PFSK-1 (cell line): Measurements from ENCODE around the gene NLN.

Experiments
- FOXP2 ChIP-seq: optimal IDR thresholded peaks from 2 replicates; pipeline ENCODE3; 2011; ENCODE audit warnings: borderline replicate concordance, control low read depth, inconsistent platforms; ENCODE audit not compliant: insufficient read depth; ENCODE audit errors: extremely low read length, extremely low read depth
- POLR2AphosphoS5 ChIP-seq: IDR thresholded peaks from 2 replicates; pipeline ENCODE4 v1.6.1; 2012; ENCODE audit warnings: low read depth, mild to moderate bottlenecking, control low read depth, low read length, moderate library complexity
- SIN3A ChIP-seq: IDR thresholded peaks from 2 replicates; pipeline ENCODE4 v1.6.1; 2012; ENCODE audit warnings: mild to moderate bottlenecking, low read length, moderate library complexity, borderline replicate concordance; ENCODE audit not compliant: insufficient read depth
- TAF1 ChIP-seq: IDR thresholded peaks from 2 replicates; pipeline ENCODE4 v1.6.1; 2012; ENCODE audit warnings: low read length, control low read depth, borderline replicate concordance; ENCODE audit not compliant: insufficient read depth
- TF ChIP-seq, protein P1 (sequence below), 2 experiments: IDR thresholded peaks; 2 replicates each; pipeline versions ENCODE4 v1.6.1 to v1.8.0; 2011 to 2012; ENCODE audit warnings: low read depth in 2 of 2, low read length in 2 of 2, control low read depth in 1 of 2, inconsistent platforms in 1 of 2, mild to moderate bottlenecking in 1 of 2, moderate library complexity in 1 of 2; ENCODE audit not compliant: insufficient read depth in 1 of 2

The NLN gene

DNA sequence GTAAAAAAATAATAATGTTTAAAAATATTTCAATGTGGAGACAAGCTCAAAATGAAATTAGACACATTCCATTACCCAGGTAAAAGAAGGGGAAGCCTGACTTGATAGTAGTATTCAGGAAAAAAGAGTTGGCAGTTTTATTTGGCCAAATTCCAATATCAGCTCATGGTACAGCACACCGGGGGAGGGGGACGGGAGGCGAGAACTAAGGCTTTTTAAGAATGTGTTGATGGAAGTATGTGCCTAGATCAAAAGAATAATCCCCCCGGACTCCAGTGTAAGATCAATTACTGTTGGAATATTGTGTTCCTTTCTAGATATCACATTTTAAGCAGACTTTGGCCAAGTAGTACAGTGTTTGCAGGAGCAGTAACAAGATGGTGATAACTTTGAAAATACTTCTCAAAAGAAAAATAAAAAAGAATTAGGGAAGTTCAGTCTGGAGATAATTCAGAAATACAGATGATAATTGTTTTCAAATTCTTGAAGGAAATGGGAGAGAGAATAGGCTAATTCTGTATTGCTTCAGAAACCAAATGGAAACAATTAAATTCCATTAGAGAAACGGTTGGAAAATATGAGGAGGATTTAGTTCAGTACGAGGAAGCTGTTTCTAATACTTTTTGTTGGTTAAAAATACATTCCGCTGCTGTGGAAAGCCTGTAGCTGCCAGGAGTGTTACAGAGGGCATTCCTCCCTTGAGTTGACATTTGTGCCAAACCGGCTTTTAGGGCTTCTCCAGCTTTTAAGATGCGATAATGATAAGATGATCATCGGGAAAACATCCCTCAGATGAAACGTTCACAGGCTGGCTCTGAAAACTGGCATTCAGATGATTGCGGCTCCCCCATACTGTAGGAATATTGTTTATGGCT is 106.3 kb downstream of the NLN start:
- no peak for TF ChIP-seq SIN3A
- TF ChIP-seq FOXP2: no peak
- no peak for TF ChIP-seq POLR2AphosphoS5
- TF ChIP-seq, protein P1, sequence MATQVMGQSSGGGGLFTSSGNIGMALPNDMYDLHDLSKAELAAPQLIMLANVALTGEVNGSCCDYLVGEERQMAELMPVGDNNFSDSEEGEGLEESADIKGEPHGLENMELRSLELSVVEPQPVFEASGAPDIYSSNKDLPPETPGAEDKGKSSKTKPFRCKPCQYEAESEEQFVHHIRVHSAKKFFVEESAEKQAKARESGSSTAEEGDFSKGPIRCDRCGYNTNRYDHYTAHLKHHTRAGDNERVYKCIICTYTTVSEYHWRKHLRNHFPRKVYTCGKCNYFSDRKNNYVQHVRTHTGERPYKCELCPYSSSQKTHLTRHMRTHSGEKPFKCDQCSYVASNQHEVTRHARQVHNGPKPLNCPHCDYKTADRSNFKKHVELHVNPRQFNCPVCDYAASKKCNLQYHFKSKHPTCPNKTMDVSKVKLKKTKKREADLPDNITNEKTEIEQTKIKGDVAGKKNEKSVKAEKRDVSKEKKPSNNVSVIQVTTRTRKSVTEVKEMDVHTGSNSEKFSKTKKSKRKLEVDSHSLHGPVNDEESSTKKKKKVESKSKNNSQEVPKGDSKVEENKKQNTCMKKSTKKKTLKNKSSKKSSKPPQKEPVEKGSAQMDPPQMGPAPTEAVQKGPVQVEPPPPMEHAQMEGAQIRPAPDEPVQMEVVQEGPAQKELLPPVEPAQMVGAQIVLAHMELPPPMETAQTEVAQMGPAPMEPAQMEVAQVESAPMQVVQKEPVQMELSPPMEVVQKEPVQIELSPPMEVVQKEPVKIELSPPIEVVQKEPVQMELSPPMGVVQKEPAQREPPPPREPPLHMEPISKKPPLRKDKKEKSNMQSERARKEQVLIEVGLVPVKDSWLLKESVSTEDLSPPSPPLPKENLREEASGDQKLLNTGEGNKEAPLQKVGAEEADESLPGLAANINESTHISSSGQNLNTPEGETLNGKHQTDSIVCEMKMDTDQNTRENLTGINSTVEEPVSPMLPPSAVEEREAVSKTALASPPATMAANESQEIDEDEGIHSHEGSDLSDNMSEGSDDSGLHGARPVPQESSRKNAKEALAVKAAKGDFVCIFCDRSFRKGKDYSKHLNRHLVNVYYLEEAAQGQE (IDR thresholded peaks at IDR 0.05; ENCODE audit: insufficient read depth in 1 of 2, low read depth in 2 of 2, low read length in 2 of 2): no peak
- TF ChIP-seq TAF1: no peak

DNA sequence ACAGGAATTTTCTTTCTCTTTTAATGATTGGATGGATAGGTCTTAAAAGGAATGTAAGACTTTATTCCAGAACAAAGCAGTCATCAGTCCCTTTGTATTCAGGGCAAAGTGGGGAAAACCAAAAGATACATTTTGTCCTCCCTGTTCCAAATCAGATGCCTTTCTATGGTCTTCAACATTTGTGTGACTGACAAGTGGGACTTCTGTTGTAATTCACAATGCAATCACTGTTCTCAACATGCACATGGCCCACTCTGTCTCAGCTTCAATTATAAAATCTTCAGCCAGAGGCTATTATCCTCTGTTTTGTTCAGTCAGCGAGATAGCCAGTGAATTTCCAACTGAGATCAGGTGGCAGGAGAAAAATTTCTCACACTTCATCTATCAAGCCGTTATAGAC is 108.9 kb downstream of the NLN start:
- TF ChIP-seq, protein P1 (IDR thresholded peaks at IDR 0.05; ENCODE audit: insufficient read depth in 1 of 2, low read depth in 2 of 2, low read length in 2 of 2): no peak
- TF ChIP-seq POLR2AphosphoS5 (no peak), SIN3A (no peak), FOXP2 (no peak), TAF1 (no peak)

DNA sequence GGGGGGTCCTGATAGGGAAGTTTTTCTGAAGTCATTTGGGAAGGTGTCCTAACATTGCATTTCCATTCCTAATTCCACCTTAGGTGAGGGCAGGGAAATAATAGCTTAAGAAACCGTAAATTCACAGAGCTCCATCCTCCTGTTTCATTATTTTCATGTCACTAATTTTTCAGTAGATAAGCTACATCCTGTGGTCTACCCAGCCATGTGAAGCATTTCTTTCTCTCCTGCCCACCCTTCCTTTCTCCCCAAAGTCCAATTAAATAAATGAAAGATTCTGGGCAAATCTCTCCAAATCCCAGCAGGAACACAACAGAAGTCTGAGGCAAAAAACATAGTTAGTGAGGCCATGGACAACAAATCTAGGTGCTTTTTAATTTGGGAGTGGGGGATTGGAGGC is 109.3 kb downstream of the NLN start:
- TF ChIP-seq SIN3A: no peak
- no peak for TF ChIP-seq FOXP2
- TF ChIP-seq POLR2AphosphoS5: no peak
- no peak for TF ChIP-seq TAF1
- TF ChIP-seq, protein P1 (IDR thresholded peaks at IDR 0.05; ENCODE audit: insufficient read depth in 1 of 2, low read depth in 2 of 2, low read length in 2 of 2): no peak

DNA sequence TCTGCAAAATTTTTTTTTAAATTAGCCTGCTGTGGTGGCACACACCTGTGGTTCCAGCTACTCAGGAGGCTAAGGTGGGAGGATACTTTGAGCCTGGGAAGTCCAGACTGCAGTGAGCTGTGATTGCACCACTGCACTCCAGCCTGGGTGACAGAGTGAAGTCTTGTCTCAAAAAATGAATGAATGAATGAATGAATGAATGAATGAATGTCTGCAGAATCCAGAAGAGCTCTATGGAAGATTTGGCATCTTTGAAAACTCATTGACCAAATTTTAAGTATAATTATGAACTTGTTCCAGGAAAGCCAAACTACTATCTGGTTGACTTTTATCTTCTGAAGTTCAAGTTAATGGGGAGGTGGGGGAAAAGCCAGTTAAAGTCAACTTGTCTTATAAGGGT is 110.1 kb downstream of the NLN start:
- TF ChIP-seq POLR2AphosphoS5: no peak

DNA sequence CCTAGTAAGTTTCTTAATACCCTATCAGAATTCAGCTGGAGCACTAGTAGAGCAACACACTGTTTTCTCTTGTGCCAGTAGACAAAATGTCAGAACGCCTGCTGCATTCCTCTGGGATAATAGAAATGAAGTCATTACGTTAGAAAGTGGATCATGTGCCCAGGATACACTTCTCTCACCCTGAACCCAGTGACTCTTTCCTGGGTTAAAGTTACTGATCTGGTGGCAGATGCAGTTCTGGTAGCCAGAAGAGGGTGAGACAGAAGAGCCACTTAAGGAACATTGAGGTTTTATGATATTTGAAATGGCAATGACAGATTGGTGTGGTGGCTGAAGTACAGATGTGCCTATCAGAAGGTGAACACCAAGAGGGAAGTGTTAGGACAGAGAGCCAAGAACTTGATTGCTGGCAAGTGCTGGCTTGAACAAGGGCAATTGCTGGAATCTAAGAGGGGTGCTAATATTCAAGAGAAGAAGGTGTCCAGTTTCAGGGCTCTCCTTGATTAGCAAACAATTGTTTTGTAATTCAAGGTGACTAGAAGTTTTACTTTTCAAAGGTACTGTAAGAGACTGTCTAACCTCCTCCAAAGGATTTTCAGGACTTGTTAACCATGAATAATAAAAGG is 110.7 kb downstream of the NLN start:
- TF ChIP-seq POLR2AphosphoS5 (no peak), TAF1 (no peak), SIN3A (no peak), FOXP2 (no peak)
- TF ChIP-seq, protein P1 (IDR thresholded peaks at IDR 0.05; ENCODE audit: insufficient read depth in 1 of 2, low read depth in 2 of 2, low read length in 2 of 2): no peak
